GM04504 (cell line): ENCODE measurements around the gene MUC5B.
"Not testable (repeated sequence)": the region's sequence is repeated elsewhere in the genome, so short reads cannot be mapped to it uniquely, and the experiment has no call there.

Source experiments
- DNase-seq: peaks from one replicate; pipeline ENCODE4 v3.0.0-alpha.2; 2012; ENCODE audit warnings: low read depth

MUC5B gene

GRCh38 chr11:1233351-1234053, 10.6 kb downstream of the MUC5B start:
- no peak for DNase-seq

- DNase-seq, result no peak
Measured at GRCh38 chr11:1234054-1234720, 11.3 kb downstream of the MUC5B start.

GRCh38 chr11:1234771-1235305, 12.0 kb downstream of the MUC5B start:
- no peak for DNase-seq

GRCh38 chr11:1235306-1235900, 12.5 kb downstream of the MUC5B start:
- DNase-seq, result no peak

GRCh38 chr11:1235901-1236315, 13.0 kb downstream of the MUC5B start:
- DNase-seq, result no peak

- no peak for DNase-seq
Measured at GRCh38 chr11:1236316-1237127, 13.7 kb downstream of the MUC5B start.

- DNase-seq, result no peak
Measured at GRCh38 chr11:1237128-1237580, 14.3 kb downstream of the MUC5B start.

- DNase-seq, result no peak
Measured at GRCh38 chr11:1237851-1238250, 15.0 kb downstream of the MUC5B start.

- no peak for DNase-seq
Measured at GRCh38 chr11:1238767-1239595, 16.1 kb downstream of the MUC5B start.

GRCh38 chr11:1239596-1240205, 16.8 kb downstream of the MUC5B start:
- no peak for DNase-seq

GRCh38 chr11:1240771-1241170, 17.9 kb downstream of the MUC5B start:
- DNase-seq, result no peak

- DNase-seq, result no peak
Measured at GRCh38 chr11:1241706-1242105, 18.8 kb downstream of the MUC5B start.

- no peak for DNase-seq
Measured at GRCh38 chr11:1242289-1242688, 19.4 kb downstream of the MUC5B start.

GRCh38 chr11:1242751-1243150, 19.9 kb downstream of the MUC5B start:
- not testable (repeated sequence) for DNase-seq

- DNase-seq, result not testable (repeated sequence)
Measured at GRCh38 chr11:1243521-1243920, 20.7 kb downstream of the MUC5B start.

GRCh38 chr11:1244557-1244956, 21.7 kb downstream of the MUC5B start:
- not testable (repeated sequence) for DNase-seq

- DNase-seq, result not testable (repeated sequence)
Measured at GRCh38 chr11:1245717-1246116, 22.9 kb downstream of the MUC5B start.

- DNase-seq, result not testable (repeated sequence)
Measured at GRCh38 chr11:1246301-1246700, 23.4 kb downstream of the MUC5B start.

GRCh38 chr11:1247026-1247425, 24.2 kb downstream of the MUC5B start:
- not testable (repeated sequence) for DNase-seq

- not testable (repeated sequence) for DNase-seq
Measured at GRCh38 chr11:1248951-1249350, 26.1 kb downstream of the MUC5B start.

- DNase-seq, result not testable (repeated sequence)
Measured at GRCh38 chr11:1250411-1250810, 27.5 kb downstream of the MUC5B start.
